Heart left ventricle (tissue), 16 donors: ENCODE data around the gene TRABD2A. TPM values are rescaled to one million over a fixed set of nuclear protein-coding genes. Genes with fewer than 3 reads are reported as not detected.

Source experiments
- ATAC-seq, 4 donors: fragments of 200-7000 bp; cut with Tn5 transposase; one replicate each; pipeline ENCODE4 v1.9.1; 2020 to 2022; ENCODE audit warnings: moderate library complexity in 4 of 4, mild to moderate bottlenecking in 3 of 4, moderate number of reproducible peaks in 1 of 4
- DNase-seq, 5 donors: peaks; one replicate each; pipeline ENCODE4 v3.0.0-alpha.2; 2020
- H3K27ac ChIP-seq, 12 donors: fragments of 200-600 bp; sonication (generic) in 4 of 12; one replicate each; pipeline versions ENCODE4 v1.5.0 to v1.8.0; 2016 to 2022; ENCODE audit warnings: mild to moderate bottlenecking in 2 of 12
- H3K27me3 ChIP-seq, 9 donors: fragments of 200-600 bp; sonication (generic) in 2 of 9; one replicate each; pipeline versions ENCODE4 v1.5.1 to v1.8.0; 2016 to 2022; ENCODE audit warnings: mild to moderate bottlenecking in 3 of 9
- H3K36me3 ChIP-seq, 9 donors: fragments of 200-600 bp; sonication (generic) in 2 of 9; one replicate each; pipeline versions ENCODE4 v1.5.0 to v1.8.0; 2018 to 2022; ENCODE audit warnings: mild to moderate bottlenecking in 2 of 9
- H3K4me1 ChIP-seq, 12 donors: fragments of 200-600 bp; sonication (generic) in 4 of 12; one replicate each; pipeline versions ENCODE4 v1.5.0 to v1.8.0; 2016 to 2022; ENCODE audit warnings: mild to moderate bottlenecking in 3 of 12
- H3K4me3 ChIP-seq, 12 donors: fragments of 200-600 bp; sonication (generic) in 4 of 12; one replicate each; pipeline versions ENCODE4 v1.5.0 to v1.8.0; 2017 to 2022; ENCODE audit warnings: mild to moderate bottlenecking in 9 of 12, moderate library complexity in 4 of 12
- H3K9me3 ChIP-seq, 12 donors: fragments of 200-600 bp; sonication (generic) in 4 of 12; one replicate each; pipeline versions ENCODE4 v1.5.0 to v1.8.0; 2016 to 2022; ENCODE audit warnings: mild to moderate bottlenecking in 1 of 12
- POLR2A ChIP-seq, 2 donors: fragments of 450-650 bp; IDR thresholded peaks; one replicate each; pipeline ENCODE4 v1.6.1; 2017; ENCODE audit warnings: antibody characterized with exemption in 2 of 2, mild to moderate bottlenecking in 2 of 2, moderate library complexity in 2 of 2
- WGBS, 4 donors: extraction: QIAGEN DNeasy Blood & Tissue Kit in 2 of 4; methylation state at CpG; one replicate each; pipeline versions ENCODE4 v1.1.5 to v1.1.7; 2013 to 2018; 5-methylcytosine and 5-hydroxymethylcytosine counted together
- intact Hi-C, 10 donors: fragments of 100-400 bp; cut with DNase I; formaldehyde crosslinking; loops; one replicate each; pipeline versions ENCODE4 v1.11.1 to v1.14.2; 2022
- polyA plus RNA-seq, 2 donors: library from polyadenylated mRNA; stranded (reverse); fragments of 200-250 nt; gene quantifications; one replicate each; pipeline ENCODE4 v1.2.3, GENCODE V29; 2013
- total RNA-seq, 9 donors: library from RNA; depleted of rRNA in 2 of 9; stranded (reverse); fragments of >200 nt in 2 of 9; fragmentation: NEBNext Ultra II Directional in 3 of 9; extraction: Animal tissue kit (Norgen Biotek cat#: 25700) in 3 of 9; gene quantifications; one replicate each; pipeline versions ENCODE4 v1.1.0 to v1.2.4, GENCODE V29; 2016 to 2023
- TF ChIP-seq, protein P1 (sequence below), 12 donors: fragments of 200-600 bp; sonication (generic) in 4 of 12; IDR thresholded peaks; one replicate each; pipeline versions ENCODE4 v1.5.0 to v1.8.0; 2018 to 2022; ENCODE audit warnings: antibody characterized with exemption in 12 of 12, mild to moderate bottlenecking in 5 of 12
- donor health status: ischemic (EF 13 %, LVEDD 7.1; RV severe dilation, severe dysfunction).
- donor health status: healthy with polysubstance abuse.
- donor health status: DM: no; HTN: yes; CAD: no.
- donor health status: DM: no; HTN: no; CAD: no.
- donor health status: ischemic (EF 25% LVEDD 6.9; RV normal size, moderate dysfunction).
- donor health status: ischemic (EF 25% LVEDD 5.7; RV mildly dilated, moderate dysfunction).
- donor health status: healthy.
- donor health status: DM: yes; HTN: yes; CAD: no.
- donor health status: ischemic (EF 35%, LVEDD 5.7; RV mildly dilated, moderate dysfunction).
- donor health status: nonischemic (EF 11% LVEDD 7.7; RV severe dilation, severe dysfunction).
- donor health status: DM: yes; HTN: yes; CAD: no.
- donor health status: PGD.
- donor health status: ischemic (EF 29% LVEDD 5.4; RV normal size, mild dysfunction).
- donor health status: nonischemic (EF 23%, LVEDD 6.1; RV moderate dilation, normal function).

TRABD2A gene
- total and polyA plus RNA-seq, 11 donors = 0.42 to 3.9 (median 0.97) TPM; not detected in 1

DNA sequence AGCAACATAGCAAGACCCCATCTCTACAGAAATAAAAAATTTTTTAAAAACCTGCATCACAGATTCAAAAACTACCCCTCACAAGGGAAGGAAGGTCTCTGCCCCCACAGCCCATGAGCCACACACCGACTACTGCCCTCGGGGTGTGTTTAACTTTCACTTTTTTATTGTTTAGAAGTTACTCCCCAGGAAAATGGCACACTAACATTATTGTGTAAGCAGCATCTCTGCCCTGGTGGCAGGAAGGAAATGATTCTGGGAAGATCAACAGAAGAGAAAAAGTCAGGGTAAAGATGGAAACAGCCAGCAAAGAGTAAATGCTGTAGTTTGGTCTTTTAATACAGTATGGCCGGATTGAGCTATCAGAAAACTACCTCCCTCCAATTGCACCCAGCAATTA is 21.9 kb downstream of the TRABD2A start:
- DNase-seq (no peak), ATAC-seq (no peak)
- intact Hi-C loops = loop anchor here in 1 of 10 donors (10.0 kb wide), 1 partner anchor 114 kb away; no protein-coding TSS in a partner anchor
- H3K4me3 ChIP-seq = no peak overlapping the region
- TF ChIP-seq, protein P1, sequence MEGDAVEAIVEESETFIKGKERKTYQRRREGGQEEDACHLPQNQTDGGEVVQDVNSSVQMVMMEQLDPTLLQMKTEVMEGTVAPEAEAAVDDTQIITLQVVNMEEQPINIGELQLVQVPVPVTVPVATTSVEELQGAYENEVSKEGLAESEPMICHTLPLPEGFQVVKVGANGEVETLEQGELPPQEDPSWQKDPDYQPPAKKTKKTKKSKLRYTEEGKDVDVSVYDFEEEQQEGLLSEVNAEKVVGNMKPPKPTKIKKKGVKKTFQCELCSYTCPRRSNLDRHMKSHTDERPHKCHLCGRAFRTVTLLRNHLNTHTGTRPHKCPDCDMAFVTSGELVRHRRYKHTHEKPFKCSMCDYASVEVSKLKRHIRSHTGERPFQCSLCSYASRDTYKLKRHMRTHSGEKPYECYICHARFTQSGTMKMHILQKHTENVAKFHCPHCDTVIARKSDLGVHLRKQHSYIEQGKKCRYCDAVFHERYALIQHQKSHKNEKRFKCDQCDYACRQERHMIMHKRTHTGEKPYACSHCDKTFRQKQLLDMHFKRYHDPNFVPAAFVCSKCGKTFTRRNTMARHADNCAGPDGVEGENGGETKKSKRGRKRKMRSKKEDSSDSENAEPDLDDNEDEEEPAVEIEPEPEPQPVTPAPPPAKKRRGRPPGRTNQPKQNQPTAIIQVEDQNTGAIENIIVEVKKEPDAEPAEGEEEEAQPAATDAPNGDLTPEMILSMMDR (IDR thresholded peaks at IDR 0.05) = no peak
- no peak for TF ChIP-seq POLR2A (IDR thresholded peaks at IDR 0.05)
- no peaks in the 10 kb centered on the region for H3K36me3 ChIP-seq
- no peaks in the 10 kb centered on the region for H3K9me3 ChIP-seq
- no peak overlapping the region for H3K27ac ChIP-seq
- WGBS, 4 donors = 58 to 75% (median 70%) methylated on average over 3 of the region's 3 CpGs
- H3K27me3 ChIP-seq = no peaks in the 10 kb centered on the region
- peaks cover 0 to 19% (median 0%) of the 10 kb centered on the region in 12 donors for H3K4me1 ChIP-seq

- DNase-seq (no peak), ATAC-seq (no peak)
- Histone ChIP-seq H3K27me3 (no peaks in the 10 kb centered on the region), H3K4me3 (no peak overlapping the region), H3K4me1 (peaks cover 0 to 19% (median 0%) of the 10 kb centered on the region in 12 donors), H3K9me3 (peaks cover 0 to 2% (median 0%) of the 10 kb centered on the region in 12 donors), H3K36me3 (no peaks in the 10 kb centered on the region), H3K27ac (no peak overlapping the region)
- TF ChIP-seq, protein P1 (IDR thresholded peaks at IDR 0.05) = peak in 6 of 12 donors; percentile 7 to 29 (median 18)
- TF ChIP-seq POLR2A (IDR thresholded peaks at IDR 0.05) = no peak
- intact Hi-C loops = loop anchor here in 1 of 10 donors (10.0 kb wide), 1 partner anchor 113 kb away; no protein-coding TSS in a partner anchor
- WGBS, 4 donors = 50 to 75% (median 56%) methylated on average over 3 of the region's 3 CpGs
These were observed 22.8 kb downstream of the TRABD2A start for GRCh38 chr2:84858123-84858522.

GRCh38 chr2:84857566-84857965 is 23.3 kb downstream of the TRABD2A start:
- intact Hi-C loops = loop anchor here in 1 of 10 donors (10.0 kb wide), 1 partner anchor 113 kb away; no protein-coding TSS in a partner anchor
- TF ChIP-seq POLR2A (IDR thresholded peaks at IDR 0.05) = no peak
- TF ChIP-seq, protein P1 (IDR thresholded peaks at IDR 0.05) = no peak
- Histone ChIP-seq H3K4me3 (no peak overlapping the region), H3K36me3 (no peaks in the 10 kb centered on the region), H3K4me1 (peaks cover 0 to 19% (median 0%) of the 10 kb centered on the region in 12 donors), H3K27ac (peak overlapping the region in 1 of 12 donors; percentile 46), H3K27me3 (no peaks in the 10 kb centered on the region), H3K9me3 (peaks cover 0 to 5% (median 0%) of the 10 kb centered on the region in 12 donors)
- 84 to 93% (median 92%) methylated on average over 5 of the region's 5 CpGs for WGBS, 4 donors
- ATAC-seq (no peak), DNase-seq (no peak)

- intact Hi-C loops = loop anchor here in 1 of 10 donors (10.0 kb wide), 1 partner anchor 112 kb away; no protein-coding TSS in a partner anchor
- peaks cover 0 to 5% (median 0%) of the 10 kb centered on the region in 12 donors for H3K9me3 ChIP-seq
- ATAC-seq (no peak), DNase-seq (no peak)
- peaks cover 0 to 19% (median 0%) of the 10 kb centered on the region in 12 donors for H3K4me1 ChIP-seq
- 77 to 83% (median 80%) methylated on average over 6 of the region's 6 CpGs for WGBS, 4 donors
- no peaks in the 10 kb centered on the region for H3K27me3 ChIP-seq
- TF ChIP-seq, protein P1 (IDR thresholded peaks at IDR 0.05) = no peak
- TF ChIP-seq POLR2A (IDR thresholded peaks at IDR 0.05) = no peak
- peak overlapping the region in 1 of 12 donors; percentile 46 for H3K27ac ChIP-seq
- H3K4me3 ChIP-seq = no peak overlapping the region
- H3K36me3 ChIP-seq = no peaks in the 10 kb centered on the region
These were observed 24.1 kb downstream of the TRABD2A start for GRCh38 chr2:84856787-84857186.
